IPS DF 4.7 (cell line): ENCODE measurements around the gene DAND5.
"Not testable (repeated sequence)": the region's sequence is repeated elsewhere in the genome, so short reads cannot be mapped to it uniquely, and the experiment has no call there.

Experiments used
- DNase-seq: peaks from one replicate; pipeline ENCODE4 v3.0.0-alpha.2; 2013; ENCODE audit warnings: low spot score; ENCODE audit errors: extremely low read depth

Gene DAND5

DNA sequence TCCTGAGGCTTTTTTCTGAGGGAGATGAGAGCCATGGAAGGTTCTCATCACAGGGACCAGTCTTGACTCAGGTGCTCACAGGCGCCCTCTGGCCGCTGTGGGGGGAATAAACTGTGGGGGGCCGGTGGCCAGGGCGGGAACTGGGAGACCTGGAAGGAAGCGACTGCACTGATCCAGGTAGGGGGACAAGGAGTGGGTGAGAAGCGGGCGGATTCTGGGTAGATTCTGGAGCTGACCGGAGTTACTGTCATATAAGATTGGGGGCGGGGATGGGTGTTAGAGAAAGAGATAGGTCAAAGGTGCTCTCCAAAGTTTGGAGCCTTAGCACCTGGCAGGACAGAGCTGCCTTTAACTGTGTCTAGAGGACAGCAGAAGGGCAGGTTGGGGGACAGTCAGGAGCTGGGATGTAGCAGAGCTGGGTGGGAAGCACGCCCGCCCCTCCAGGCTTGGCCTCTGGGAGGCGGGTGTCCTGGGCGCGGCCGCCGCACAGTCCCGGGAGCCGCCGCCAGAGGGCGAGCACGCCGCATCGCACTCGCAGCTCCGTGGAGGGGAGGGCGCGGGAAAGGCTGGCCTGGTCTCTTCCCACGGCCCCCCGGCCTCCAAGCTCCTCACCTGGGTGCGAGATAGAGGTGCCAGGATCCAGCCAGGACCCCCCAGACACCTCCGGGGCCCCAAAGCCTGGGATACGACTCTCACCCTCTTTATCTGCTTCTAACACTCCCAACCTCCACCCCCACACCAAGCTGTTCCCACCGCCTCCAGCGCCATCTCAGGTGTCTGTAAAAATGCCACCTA is 4.2 kb upstream of the DAND5 start:
- DNase-seq: no peak

DNA sequence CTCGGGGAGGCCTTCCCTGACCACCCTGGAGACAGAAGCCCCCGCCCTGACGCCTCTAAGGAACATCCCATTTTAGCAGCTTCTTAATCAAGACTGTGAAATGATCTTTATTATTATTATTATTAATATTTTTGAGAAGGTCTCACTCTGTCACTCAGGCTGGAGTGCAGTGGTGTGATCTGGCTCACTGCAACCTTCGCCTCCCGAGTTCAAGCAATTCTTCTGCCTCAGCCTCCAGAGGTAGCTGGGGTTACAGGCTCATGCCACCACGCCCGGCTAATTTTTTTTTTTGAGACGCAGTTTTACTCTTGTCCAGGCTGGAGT is 3.6 kb upstream of the DAND5 start:
- DNase-seq: no peak

DNA sequence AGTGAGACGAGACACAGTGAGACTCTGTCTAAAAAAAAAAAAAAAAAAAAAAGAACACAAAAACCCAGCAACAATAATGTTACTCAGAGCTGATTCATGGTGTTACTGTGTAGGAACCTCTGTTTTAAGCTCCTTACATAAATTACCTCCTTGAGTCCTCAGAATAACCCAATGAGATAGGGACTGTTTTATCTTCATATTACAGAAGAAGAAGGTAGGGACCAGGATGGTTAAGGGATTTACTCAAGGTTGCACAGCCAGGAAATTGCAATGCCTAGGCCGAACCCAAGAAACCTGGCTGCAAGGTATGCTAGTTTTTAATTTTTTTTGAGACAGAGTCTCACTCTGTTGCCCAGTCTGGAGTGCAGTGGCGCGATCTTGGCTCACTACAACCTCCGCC is 1.5 kb upstream of the DAND5 start:
- DNase-seq: no peak

DNA sequence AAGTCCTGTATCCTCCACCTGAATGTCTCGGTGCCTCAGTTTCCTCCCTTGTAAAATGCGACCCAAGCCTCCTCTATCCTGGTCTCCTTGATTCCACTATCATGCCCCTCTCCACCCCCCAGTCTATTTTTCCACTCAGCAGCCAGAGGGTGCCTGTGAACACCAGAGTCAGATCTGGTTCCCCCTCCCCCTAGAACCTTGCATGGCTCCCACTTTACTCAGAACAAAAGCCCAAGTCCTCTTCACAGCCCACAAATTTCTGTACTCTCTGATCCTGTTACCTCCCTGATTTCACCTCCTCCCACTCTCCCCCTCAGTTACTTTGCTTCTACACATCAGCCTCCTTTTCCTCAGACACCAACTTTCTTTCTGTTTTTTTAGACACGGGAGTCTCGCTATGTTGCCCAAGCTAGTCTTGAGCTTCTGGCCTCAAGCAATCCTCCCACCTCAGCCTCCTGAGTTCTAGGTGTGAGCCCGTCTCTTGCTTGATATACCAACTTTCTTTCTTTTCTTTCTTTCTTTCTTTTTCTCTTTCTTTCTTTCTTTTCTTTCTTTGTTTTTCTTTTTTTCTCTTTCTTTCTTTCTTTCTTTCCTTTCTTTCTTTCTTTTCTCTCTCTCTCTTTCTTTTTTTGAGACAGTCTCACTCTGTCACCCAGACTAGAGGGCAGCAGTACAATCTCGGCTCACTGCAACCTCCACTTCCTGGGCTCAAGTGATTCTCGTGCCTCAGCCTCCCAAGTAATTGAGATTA is 869 bp downstream of the DAND5 start:
- DNase-seq: no peak

DNA sequence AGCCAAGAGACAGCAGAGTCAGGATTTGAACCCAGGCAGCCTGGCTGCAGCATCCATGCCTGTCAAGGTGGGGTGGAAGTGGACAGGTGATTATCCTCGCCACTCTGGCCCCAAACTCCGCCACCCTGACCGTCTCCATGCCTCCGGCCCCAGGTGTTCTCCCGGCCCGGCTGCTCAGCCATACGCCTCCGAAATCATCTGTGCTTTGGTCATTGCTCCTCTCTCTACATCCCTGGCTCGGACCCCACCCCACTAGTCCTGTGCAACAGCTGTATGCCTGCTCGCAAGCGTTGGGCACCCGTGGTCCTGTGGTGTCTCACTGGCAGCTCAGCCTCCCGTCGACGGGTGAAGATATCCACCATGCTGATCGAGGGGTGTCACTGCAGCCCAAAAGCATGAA is 3.9 kb downstream of the DAND5 start:
- no peak for DNase-seq

DNA sequence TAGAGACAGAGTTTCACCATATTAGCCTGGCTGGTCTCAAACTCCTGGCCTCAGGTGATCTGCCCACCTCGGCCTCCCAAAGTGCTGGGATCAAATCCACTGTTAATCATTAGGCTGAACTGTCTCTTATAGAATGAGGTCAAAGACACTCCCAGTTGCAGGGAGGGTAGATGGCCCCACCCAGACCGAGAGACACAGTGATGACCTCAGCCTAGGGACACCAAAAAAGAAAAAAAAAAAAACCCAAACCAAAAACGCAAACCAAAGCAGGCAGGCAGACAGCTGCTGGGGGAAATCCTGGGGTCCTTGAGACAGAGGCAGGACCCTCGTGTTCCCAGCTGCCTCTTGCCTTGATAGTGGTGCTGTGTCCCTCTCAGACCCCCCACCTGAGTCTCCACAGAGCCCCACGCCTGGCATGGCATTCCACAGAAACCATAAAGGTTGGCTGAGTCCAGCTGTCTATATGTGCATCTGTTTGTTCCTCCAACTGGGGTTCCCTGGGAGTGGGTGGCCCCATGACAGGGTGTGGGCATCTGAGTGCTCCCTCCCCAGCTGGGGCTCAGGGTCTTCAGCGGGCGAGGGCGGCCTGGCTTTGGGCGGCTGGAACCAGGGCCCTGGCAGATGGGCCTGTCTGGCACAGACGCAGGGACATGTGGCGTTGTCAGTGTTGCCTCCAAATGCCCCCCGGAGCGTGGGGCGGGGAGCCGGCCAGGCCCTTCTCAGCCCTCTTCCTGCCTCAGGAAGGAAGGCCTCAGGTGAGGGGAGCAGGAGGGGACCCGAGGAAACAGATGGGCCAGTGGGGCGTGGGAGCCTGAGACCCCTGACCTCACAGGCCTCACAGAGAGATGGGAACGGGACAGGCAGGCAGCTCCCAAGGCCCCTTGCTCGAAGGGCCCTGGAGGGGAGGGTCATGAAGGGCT is 5.2 kb downstream of the DAND5 start:
- no peak for DNase-seq

DNA sequence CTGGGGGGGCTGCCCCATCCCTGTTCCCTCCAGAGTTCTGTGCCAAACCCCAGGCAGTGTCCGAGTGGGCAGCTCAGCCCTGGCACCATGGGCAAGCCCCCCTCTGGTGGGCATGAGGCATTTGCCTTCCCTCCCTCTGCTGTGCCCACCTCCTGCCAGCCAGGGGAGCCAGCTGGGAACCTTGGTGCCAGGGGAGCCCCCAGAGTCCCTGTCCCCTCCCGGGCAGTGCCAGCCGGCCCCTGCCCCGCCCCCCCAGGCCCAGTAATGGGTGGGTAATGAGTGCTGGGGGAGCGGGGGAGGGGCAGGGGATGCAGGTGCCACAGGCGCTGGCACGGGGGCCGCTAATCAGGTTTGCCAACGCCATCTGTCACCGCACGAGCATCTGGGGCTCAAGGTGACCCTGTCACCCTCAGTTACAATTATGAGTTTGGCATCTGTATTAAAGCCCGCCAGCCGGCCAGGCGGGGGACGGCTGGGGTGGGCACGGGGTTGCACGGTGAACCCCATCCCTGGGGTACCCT is 5.9 kb downstream of the DAND5 start:
- no peak for DNase-seq

DNA sequence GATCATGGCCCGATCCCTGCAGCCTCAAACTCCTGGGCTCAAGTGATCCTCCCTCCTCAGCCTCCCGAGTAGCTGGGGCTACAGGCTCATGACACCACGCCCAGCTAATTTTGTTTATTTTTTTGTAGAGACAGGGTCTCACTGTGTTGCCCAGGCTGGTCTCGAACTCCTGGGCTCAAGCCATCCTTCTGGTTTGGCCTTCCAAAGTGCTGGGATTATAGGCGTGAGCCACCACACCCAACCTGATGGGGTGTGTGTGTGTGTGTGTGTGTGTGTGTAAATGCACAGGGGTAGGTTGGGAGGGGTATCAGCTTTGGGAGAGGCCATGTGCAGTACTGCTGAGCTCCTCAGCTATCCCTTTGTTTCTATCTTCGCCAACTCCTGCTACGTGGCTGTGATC is 6.7 kb downstream of the DAND5 start:
- not testable (repeated sequence) for DNase-seq

DNA sequence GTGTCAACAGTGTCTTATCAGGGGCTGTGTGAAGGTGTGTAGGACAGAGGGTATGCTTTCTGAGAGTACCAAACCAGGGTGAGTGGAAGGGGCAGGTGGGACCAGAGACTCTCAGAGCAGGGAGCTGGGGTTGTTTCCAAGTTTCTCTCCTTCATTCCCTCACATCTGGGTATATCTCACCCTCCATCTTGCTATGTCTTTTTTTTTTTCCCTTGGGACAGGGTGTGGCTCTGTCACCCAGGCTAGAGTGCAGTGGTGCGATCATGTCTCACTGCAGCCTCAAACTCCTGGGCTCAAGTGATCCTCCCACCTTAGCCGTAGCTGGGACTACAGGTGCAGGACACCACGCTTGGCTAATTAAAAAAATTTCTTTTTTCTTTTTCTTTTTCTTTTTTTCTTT is 10.6 kb downstream of the DAND5 start:
- no peak for DNase-seq

DNA sequence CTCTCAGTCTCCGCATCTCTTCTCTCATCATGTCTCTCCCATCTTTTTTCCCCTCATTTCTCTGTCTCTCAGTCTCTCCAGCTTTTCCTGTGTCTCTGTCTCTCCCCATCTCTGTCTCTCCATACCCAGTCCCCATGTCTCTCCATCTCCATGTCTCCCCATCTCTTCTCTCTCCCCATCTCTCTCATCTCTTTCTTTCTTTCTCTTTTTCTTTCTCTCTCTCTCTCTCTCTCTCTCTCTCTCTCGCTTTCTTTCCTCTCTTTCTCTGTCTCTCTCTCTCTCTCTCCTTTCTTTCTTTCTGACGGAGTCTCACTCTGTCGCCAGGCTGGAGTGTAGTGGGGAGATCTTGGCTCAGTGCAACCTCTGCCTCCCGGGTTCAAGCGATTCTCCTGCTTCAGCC is 13.3 kb downstream of the DAND5 start:
- DNase-seq: no peak

DNA sequence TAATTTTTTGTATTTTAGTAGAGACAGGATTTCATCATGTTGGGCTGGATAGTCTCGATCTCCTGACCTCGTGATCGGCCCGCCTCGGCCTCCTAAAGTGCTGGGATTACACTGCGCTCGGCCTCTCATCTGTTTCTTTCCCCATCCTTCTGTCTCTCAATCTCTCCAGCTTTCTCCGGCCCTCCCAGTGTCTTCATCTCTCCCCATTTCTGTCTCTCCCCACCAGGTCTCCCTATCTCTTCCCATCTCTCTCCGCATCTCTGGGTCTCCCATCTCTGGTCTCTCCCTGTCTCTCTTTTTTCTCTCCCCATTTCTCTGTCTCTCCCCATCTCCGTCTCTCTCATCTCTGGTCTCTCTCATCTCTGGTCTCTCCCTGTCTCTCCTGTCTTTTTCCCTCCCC is 13.7 kb downstream of the DAND5 start:
- DNase-seq: no peak

DNA sequence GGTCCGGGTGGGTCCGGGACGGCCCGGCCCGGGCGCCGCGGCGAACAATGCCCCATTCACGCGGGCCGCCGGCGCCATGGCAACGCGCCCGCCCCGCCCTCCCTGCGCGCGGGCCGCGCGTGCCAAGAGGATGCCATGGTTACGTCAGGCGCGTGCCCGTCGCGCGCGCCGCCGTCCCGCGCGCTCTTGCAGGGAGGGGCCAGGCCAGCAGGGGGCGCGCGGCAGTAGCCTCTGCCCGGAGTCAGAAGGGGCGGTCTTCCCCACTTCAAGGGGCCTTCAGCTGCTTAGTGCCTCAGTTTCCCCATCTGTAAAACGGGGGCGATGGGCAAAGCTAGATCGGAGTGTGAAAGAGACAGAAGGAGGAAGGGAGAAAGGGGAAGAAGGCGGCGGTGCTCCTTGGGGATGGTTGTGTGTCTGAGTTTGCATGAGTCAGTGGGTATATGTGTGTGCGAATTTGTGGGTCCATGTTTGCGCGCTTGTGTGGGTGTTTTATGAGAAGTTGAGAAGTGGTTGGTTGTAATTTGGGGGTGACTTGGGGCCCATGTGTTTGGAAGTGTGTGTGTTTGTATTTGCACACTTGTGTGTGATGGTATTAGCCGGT is 14.3 kb downstream of the DAND5 start:
- no peak for DNase-seq

DNA sequence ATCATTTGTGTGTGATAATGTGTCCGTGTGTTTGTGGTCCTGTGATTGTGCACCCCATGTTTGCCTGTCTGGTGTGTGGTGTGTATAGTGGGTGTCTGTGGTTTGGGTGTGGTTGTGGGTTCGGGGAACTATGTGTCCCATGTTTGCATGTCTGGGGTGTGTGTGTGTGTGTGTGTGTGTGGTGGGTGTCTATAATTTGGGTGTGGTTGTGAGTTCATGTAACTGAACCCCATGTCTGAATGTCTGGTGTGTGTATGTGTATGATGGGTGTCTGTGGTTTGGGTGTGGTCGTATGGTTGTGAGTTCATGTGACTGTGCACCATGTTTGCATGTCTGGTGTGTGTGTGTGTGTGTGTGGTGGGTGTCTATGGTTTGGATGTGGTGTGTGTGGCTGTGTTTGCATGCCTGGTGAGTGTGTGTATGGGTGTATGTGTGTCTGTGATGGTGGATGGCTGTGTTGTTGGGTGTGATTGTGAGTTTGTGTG is 14.8 kb downstream of the DAND5 start:
- no peak for DNase-seq

DNA sequence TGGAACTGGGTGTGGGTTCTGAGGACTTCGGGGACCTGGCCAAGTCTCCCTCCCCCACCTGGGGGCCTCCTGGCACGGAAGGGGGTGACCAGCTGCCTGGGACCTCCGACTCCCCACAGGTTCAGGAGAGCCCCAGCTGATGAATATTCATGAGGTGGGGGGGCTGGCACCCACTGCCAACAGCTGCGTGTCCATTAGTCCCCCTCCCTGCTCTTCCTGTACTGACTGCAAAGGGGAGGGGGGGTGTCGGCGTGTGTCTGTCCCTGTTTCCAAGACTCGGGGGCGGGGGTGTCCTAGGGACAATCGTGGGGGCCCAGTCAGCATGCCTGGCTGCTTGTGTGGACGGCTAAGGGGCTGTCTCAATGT is 15.3 kb downstream of the DAND5 start:
- no peak for DNase-seq

DNA sequence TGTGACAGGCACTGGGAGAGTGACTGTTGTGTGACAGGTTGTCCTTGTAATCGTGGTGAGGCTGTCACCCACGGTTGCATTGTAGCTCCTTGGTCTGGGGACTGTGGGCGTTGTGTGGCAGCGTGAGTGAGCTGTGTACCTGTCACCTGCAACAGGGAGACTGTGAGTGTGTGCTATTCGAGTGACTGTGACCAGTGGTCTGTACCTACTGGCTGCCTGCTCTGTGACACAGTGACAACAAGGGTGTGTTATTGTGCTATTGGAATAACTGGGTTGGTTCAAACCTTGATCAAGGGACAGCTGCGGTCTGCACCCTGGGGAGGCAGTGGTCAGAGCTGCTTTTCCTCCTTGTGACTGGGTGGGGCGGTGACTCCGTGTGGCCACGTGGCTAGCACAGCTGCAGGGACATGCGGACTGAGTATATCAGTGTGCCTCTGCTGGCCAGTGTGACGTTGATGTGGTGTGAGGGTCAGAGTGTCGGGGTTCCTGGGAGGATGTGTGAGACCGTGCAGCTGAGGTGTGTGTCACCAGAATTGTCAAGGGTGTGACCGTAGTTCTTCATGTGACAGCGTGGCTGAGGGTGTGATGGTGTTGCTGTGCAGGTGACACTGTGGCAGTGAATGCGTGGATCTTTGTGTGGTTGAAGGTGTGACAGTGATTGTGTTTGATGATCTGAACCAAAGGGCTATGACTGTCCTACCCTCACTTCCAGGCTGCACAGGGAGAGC is 15.8 kb downstream of the DAND5 start:
- DNase-seq: no peak

DNA sequence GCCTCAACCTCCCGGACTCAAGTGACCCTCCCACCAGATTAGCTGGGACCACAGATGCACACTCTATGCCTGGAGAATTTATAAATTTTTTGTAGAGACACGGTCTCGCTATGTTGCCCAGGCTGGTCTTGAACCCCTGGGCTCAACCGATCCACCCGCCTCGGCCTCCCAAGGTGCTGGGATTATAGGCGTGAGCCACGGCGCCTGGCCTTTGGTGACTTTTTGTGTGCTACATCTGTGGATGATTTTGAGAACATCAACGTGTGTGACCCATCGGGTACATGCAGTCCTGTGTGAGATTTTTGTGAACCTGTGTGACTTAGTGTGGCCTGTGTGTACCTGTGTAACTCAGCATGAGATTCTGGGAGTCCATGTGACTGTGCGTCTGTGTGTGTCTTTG is 17.4 kb downstream of the DAND5 start:
- no peak for DNase-seq

DNA sequence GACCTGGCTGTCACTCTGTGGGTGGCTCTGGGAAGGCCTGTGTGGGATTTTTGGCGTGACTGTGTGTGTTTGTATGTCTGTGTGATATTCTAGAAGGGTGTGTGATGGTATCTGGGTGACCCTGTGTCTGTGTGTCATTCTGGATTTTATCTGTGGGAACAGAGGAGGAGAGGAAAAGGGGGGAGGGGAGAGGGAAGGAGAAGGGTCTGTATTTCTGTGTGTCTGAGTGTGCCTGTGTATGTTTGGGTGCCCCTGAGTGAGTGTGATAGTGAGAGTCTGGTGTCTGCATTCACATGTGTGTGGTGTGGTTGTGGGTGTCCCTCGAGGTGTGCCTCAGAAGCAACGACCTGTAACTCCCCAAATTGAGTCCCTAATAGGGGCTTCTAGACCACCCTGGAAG is 17.8 kb downstream of the DAND5 start:
- DNase-seq: no peak

DNA sequence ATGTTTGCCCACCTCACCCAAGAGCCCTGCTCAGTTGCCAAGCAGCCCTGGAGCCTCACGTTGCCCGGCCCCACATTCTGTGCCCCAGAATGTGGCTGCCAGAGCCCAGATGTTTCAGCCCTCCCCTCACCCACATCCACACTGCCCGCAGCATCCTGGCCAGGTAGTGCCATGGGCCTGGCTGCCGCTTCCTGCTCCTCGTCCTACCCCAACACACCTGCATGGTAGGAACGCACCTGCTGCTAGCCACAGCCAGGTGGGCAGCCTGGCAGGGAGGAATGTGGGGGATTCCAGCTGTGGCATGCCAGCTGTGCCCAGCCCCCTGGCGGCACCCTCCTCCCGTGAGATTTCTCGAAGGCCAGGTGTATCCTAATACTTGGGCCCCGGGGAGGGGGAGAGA is 18.4 kb downstream of the DAND5 start:
- no peak for DNase-seq

DNA sequence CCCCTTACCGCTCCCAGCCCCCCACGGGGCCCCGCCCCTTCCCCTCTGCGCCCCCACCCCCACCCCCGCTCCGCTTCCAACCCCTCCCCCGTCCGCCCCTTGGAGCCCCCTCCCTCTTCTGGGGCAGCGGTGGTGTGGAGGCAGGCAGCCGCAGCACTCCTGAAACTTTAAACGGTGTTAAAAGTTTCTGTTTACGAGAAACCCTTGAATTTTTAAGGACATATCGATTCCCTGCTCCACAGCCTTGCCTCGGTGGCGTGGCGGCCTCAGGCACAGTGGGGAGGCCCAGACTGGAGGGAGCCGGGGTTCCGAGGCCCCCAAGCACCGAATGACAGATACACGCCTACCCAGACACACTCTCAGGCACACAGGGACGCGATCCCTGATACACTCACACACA is 21.1 kb downstream of the DAND5 start:
- no peak for DNase-seq

DNA sequence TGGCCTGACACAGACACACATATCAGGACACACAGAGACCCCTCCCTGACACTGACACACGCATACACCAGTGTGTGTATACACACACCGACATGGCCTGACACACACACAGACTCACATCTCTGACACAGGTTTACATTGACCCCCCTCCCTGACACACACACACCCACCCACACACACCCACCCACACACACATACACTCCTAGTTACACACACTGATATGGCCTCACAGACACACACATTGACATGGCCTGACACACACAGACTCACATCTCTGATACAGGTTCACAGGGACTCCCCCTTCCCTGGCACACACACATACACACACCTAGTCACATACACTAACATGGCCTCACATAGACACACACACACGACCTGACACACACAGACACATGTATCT is 21.5 kb downstream of the DAND5 start:
- DNase-seq: no peak

DNA sequence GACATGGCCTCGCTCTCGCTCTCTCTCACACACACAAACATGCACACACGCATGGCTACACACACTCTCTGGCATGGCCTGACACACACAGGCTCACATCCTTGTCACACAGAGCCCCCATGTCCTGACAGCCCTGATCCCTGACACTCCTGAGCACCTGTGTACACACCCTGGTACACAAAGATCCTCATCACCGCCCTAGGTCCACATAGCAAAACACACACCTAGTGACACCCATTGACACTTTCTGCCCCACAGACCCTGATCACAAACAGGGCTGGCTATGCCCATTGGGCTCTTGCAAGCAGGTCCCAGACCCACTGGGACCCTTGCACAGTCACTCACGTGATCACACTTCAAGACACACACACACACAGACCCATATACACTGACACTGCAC is 21.9 kb downstream of the DAND5 start:
- DNase-seq: no peak
